SK-N-SH (cell line): ENCODE results near the gene PICALM.

Experiments used
- POLR2AphosphoS5 ChIP-seq: IDR thresholded peaks from 2 replicates; pipeline ENCODE4 v1.6.1; 2012; ENCODE audit warnings: low read depth, low read length
- RFX5 ChIP-seq: IDR thresholded peaks from 2 replicates; pipeline ENCODE4 v1.6.1; 2012; ENCODE audit warnings: mild to moderate bottlenecking, improper control_type of control experiment, low read length
- RXRA ChIP-seq: IDR thresholded peaks from 2 replicates; pipeline ENCODE4 v1.4.0; 2012; ENCODE audit warnings: low read depth, mild to moderate bottlenecking, borderline replicate concordance
- SIN3A ChIP-seq: IDR thresholded peaks from 2 replicates; pipeline ENCODE4 v1.6.1; 2012; ENCODE audit warnings: low read depth, mild to moderate bottlenecking, low read length, moderate library complexity, borderline replicate concordance
- SMC3 ChIP-seq: IDR thresholded peaks from 2 replicates; pipeline ENCODE4 v1.6.1; 2012; ENCODE audit warnings: low read depth, low read length, improper control_type of control experiment
- YY1 ChIP-seq: IDR thresholded peaks from 2 replicates; pipeline ENCODE4 v1.4.0; 2012; ENCODE audit warnings: low read depth, mild to moderate bottlenecking
- TF ChIP-seq, protein P1 (sequence below): fragments of 200-600 bp; sonication (generic); IDR thresholded peaks from 2 replicates; pipeline ENCODE4 v1.6.1; 2017; ENCODE audit warnings: antibody characterized with exemption, mild to moderate bottlenecking, moderate library complexity
- TF ChIP-seq, protein P2 (sequence below): IDR thresholded peaks from 2 replicates; pipeline ENCODE4 v1.4.0; 2012; ENCODE audit warnings: low read depth
- TF ChIP-seq, protein P3 (sequence below): IDR thresholded peaks from 2 replicates; pipeline ENCODE4 v1.6.1; 2012; ENCODE audit warnings: mild to moderate bottlenecking, low read depth, low read length, moderate library complexity

DNA sequence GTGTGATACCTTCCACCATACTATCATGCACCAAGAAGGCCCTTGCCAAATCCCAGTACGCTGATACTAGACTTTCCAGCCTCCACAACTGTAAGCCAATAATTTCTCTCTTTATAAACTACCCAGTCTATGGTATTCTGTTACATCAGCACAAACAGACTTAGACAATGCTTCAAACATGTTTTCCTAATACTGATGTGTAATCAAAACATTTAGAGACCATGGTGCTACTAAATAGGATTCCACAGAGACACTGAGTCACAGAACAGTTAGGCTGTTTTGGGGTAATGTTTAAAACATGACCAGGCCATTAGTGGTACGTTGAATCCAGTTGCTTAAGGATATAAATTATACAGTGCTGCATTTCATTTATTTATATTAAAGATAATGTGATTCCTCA, 103.7 kb downstream of the PICALM start:
- TF ChIP-seq RFX5: no peak
- TF ChIP-seq, protein P1, sequence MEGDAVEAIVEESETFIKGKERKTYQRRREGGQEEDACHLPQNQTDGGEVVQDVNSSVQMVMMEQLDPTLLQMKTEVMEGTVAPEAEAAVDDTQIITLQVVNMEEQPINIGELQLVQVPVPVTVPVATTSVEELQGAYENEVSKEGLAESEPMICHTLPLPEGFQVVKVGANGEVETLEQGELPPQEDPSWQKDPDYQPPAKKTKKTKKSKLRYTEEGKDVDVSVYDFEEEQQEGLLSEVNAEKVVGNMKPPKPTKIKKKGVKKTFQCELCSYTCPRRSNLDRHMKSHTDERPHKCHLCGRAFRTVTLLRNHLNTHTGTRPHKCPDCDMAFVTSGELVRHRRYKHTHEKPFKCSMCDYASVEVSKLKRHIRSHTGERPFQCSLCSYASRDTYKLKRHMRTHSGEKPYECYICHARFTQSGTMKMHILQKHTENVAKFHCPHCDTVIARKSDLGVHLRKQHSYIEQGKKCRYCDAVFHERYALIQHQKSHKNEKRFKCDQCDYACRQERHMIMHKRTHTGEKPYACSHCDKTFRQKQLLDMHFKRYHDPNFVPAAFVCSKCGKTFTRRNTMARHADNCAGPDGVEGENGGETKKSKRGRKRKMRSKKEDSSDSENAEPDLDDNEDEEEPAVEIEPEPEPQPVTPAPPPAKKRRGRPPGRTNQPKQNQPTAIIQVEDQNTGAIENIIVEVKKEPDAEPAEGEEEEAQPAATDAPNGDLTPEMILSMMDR: no peak
- no peak for TF ChIP-seq POLR2AphosphoS5
- TF ChIP-seq RXRA: no peak
- TF ChIP-seq SIN3A: no peak
- TF ChIP-seq, protein P2, sequence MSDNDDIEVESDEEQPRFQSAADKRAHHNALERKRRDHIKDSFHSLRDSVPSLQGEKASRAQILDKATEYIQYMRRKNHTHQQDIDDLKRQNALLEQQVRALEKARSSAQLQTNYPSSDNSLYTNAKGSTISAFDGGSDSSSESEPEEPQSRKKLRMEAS: no peak
- no peak for TF ChIP-seq SMC3
- TF ChIP-seq, protein P3, sequence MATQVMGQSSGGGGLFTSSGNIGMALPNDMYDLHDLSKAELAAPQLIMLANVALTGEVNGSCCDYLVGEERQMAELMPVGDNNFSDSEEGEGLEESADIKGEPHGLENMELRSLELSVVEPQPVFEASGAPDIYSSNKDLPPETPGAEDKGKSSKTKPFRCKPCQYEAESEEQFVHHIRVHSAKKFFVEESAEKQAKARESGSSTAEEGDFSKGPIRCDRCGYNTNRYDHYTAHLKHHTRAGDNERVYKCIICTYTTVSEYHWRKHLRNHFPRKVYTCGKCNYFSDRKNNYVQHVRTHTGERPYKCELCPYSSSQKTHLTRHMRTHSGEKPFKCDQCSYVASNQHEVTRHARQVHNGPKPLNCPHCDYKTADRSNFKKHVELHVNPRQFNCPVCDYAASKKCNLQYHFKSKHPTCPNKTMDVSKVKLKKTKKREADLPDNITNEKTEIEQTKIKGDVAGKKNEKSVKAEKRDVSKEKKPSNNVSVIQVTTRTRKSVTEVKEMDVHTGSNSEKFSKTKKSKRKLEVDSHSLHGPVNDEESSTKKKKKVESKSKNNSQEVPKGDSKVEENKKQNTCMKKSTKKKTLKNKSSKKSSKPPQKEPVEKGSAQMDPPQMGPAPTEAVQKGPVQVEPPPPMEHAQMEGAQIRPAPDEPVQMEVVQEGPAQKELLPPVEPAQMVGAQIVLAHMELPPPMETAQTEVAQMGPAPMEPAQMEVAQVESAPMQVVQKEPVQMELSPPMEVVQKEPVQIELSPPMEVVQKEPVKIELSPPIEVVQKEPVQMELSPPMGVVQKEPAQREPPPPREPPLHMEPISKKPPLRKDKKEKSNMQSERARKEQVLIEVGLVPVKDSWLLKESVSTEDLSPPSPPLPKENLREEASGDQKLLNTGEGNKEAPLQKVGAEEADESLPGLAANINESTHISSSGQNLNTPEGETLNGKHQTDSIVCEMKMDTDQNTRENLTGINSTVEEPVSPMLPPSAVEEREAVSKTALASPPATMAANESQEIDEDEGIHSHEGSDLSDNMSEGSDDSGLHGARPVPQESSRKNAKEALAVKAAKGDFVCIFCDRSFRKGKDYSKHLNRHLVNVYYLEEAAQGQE: no peak
- no peak for TF ChIP-seq YY1
